AG20443 (cell line): ENCODE results near the gene F2RL2.

Source experiments
- DNase-seq: peaks from one replicate; pipeline ENCODE4 v3.0.0; 2012; ENCODE audit warnings: low spot score, mixed read lengths

F2RL2 gene

DNA sequence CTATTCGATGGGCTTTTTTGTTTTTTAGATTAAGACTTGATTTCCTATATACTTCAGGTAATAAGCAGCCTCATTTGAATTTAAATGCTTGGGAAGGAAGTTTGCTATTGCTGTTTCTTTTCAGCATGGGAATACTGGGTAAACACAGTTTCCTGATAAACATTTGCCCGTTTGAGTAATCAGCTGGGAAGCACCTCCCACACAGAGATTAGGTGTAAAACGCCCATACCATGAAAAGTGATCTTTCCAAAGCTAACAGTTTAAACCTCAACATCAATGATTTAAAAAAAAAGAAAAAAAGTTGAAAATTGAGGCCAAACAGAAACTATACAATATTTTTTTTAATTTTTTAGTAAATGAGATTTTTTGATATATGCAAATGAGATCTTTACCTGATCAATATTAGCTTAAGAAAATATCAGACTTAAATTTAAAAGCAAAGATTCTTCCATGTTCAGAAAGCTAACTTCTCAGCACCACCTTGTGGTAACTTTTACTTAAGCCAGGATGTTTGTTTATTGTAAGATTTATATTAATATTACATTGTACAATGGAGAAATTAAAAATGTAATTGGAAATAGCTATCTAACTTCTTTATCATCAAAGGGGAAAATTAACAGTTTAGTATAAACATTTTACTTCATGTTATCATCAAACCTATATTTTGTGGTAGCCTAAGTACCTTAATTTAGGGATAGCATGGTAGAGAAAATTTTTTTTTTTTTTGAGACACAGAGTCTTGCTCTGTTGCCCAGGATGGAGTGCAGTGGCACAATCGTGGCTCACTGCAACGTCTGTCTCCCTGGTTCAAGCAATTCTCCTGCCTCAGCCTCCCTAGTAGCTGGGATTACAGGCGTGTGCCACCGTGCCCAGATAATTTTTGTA, 39.8 kb downstream of the F2RL2 start:
- DNase-seq, result no peak

DNA sequence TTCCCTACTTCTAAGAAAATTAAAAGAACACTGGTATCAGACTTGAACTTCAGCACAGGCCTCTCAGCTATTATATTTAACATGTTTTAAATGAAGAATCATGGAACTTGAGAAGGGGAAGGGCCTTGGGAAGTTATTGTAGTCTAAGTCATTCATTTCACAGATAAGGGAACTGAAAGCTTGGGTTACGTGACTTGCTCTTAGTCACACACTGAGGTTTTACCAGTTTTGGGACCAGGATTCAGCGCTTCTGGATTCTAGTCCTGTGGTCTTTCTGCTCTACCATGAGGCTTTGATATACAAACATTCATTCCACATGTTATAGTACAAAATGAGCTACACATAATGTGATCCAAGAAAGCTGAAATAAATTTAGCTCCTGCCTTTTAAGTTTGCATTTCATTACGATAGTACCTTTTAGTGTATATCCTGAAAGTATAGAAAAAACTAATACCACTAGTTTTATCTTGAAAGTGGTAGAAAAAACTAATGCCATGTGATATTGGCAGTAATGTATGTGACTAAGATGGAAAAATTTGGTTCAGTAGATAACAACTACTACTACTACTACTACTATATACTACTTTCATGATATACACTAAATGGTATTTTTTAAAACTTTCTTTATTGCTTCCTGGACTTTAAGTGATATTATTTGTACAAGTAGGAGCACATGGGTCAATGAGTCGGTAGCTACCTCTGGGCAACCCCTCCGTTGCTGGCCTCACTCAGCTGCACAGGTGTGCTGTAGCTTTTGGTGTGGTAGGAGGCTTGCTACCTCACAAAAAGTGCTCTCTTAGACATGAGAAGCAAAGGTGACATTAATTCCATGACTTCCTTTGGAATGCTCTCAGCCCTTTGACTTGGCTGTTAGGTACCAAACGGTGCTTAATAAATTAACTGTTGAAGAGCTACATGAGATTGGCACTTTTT, 40.7 kb downstream of the F2RL2 start:
- no peak for DNase-seq

DNA sequence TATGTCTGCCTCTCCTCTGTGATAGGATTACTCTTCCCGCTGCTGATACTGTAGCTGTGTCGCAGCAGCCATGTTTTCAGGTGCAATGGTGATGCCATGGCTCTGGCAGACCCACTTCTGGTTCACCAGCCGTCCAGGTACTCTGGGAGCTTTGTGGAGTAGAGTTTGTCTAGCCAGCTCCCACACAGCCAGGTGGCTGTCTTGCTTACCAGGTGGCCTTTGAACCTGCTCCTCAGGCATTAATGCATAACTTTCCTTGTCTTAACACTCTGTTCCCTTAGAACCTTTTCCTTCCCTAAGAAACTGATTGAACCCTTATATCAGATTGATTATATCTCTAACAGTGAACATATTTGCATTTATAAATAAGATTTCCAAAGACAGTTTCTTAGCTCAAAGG, 42.2 kb downstream of the F2RL2 start:
- no peak for DNase-seq

DNA sequence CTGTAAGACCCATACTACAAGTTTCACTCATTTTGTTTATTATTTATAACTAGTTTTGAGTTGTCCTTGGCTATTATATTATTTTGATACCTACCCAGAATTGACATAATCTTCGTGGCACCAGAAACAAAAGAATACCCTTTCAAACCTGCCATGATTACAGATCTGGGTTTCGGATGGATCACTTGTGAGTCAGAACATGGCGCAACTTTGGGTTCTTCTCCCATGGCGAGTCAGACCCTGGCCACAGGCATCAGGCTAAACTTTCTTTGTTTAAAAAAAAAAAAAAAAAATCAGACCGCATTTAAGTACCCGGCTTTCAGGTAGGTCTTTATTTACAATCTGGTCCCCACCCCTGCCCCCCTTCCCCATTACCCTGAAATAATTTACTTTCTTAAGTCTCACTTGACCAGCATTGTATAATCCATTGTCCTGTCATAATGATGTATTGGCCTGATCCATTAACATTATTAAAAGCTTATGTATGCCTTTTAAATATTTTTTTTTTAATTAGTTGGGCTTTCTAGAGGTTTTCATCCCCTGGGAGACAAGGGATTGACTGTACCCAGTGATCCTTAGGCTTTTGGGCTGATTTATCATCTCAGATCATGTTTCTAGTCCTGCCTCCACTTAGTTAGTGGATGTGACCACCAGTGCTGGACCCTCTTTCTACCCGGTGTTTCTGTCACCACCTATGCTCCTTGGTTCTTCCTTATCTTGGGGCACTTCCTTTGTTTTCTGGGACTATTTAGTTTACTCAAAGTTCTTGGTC, 43.9 kb downstream of the F2RL2 start:
- DNase-seq, result no peak

DNA sequence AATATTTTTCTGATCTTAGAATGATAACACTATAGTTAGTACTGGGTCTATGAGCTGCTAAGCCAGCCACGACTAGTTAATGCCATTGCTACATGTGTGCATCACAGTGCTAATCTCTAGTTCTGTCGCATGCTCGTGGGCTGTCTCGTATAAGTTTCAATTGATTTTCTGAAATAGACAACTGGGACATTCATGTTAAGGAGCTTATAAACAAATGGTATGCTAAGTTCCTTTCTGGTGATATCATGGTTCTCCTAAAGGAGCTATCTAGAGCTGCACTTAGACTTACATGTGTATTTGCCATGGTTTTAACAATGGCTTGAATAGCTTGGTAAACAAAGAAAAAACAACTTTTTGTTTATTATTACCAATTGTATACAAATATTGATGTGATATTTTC, 46.2 kb downstream of the F2RL2 start:
- no peak for DNase-seq

DNA sequence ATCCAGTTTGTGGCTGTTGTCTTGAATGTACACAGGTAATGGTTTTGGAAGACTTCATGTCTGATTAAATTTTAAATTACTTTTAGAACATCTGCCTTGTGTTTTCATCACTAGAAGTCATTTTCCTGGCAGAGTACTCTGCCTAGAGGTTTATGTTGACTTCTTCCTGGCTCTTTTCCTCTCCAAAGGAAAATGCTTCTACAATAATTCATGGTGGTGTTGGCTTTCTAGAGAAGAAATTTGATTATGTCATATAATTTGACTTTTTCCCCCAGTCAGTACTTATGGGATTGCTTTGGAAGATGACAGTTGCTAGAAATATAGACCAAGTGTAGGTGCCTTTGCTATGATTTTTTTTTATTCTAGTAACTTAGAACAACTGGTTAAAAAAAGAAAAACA, 46.8 kb downstream of the F2RL2 start:
- no peak for DNase-seq

DNA sequence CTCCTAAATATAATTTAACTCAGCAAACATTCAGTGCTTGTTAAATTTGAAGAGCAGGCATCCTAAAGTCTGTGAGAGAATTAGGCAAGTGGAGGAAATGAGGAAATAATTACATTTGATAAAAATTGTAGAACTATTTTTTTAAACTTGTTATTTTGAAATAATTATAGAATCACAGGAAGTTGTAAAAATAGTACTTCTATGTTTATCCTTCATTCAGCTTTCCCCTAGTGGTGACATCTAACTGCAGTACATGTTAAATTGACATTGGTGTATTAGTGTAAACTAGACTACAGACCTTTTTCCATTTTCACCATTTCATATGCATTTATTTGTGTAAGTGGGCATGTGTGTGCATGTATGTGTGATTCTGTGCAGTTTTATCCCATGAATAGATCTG, 51.6 kb downstream of the F2RL2 start:
- no peak for DNase-seq

DNA sequence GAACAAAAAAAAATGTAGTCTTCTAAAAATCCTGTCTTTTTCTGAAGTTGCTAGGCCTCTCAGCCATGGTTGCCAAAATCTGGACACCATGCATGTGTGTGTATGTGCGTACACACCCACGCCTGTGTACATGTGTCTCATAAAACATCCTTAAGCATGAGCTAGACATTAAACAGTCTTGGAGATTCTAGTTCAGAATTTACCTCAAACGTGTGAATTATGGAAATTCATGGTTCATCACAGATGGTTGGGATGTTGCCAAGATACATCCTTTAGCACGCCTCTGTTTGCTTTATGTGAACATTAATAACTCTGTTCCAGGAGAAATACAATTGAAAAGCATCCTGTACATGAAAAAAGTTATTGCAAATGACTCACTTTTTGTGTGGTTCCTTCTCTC, 53.0 kb downstream of the F2RL2 start:
- no peak for DNase-seq
